GM13976 (cell line): ENCODE results near the gene DLL1.

Source experiments
- DNase-seq: peaks from one replicate; pipeline ENCODE4 v3.0.0; 2012; ENCODE audit warnings: low spot score
- in situ Hi-C: fragments of 300-500 bp; cut with MboI; formaldehyde crosslinking; loops from one replicate; pipeline ENCODE4 v1.12.0; 2022; ENCODE audit warnings: low sequenced_read_pairs, mixed read lengths, inconsistent platforms; ENCODE audit not compliant: unreplicated experiment
- TF ChIP-seq, protein P1 (sequence below): IDR thresholded peaks from 2 replicates; pipeline ENCODE4 v1.5.1; 2012; ENCODE audit warnings: borderline replicate concordance, mild to moderate bottlenecking; ENCODE audit not compliant: insufficient read depth; ENCODE audit errors: extremely low read depth, missing control alignments, control extremely low read depth

Gene DLL1

DNA sequence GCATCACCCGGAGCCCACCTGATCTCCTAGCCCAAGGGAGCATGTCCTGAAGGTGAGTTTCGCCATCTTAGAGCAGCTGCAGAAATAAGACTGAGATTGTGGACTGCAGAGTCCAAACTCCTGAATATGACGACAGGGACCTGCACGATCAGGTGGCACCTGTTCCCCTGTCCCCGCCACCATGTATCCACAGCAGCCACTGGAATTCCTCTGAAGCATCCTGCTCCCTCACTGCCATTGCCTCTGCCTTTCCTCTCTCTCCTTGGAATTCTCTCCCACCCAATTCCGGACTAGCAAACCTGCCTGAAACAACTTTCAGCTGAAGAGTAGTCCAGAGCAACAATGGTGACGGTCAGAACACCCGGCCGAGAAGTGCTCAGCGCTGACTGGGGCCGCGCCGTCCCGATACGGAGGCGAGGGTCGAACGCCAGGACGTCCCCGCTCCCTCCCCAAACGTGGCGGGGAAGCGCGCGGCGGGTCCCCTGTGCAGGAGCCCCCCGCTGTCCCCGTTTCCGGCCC, 15.0 kb upstream of the DLL1 start:
- in situ Hi-C loops, result no loop called here
- peak; percentile 41 for DNase-seq
- TF ChIP-seq, protein P1, sequence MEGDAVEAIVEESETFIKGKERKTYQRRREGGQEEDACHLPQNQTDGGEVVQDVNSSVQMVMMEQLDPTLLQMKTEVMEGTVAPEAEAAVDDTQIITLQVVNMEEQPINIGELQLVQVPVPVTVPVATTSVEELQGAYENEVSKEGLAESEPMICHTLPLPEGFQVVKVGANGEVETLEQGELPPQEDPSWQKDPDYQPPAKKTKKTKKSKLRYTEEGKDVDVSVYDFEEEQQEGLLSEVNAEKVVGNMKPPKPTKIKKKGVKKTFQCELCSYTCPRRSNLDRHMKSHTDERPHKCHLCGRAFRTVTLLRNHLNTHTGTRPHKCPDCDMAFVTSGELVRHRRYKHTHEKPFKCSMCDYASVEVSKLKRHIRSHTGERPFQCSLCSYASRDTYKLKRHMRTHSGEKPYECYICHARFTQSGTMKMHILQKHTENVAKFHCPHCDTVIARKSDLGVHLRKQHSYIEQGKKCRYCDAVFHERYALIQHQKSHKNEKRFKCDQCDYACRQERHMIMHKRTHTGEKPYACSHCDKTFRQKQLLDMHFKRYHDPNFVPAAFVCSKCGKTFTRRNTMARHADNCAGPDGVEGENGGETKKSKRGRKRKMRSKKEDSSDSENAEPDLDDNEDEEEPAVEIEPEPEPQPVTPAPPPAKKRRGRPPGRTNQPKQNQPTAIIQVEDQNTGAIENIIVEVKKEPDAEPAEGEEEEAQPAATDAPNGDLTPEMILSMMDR, result no peak

DNA sequence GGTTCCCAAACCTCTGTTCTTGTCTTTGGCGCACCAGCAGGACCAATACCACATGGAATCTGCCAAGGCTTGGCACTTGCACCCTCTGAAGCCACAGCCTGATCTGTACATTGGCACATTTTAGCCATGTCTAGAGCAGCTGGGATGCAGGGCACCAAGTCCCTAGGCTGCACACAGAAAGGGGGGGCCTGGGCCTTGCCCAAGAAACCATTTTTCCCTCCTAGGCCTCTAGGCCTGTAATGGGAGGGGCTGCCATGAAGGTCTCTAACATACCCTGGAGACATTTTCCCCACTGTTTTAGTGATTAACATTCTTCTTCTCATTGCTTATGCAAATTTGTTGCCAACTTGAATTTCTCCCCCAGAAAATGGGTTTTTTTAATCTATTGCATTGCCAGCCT, 10.3 kb upstream of the DLL1 start:
- TF ChIP-seq, protein P1, result no peak
- no peak for DNase-seq
- in situ Hi-C loops, result no loop called here

DNA sequence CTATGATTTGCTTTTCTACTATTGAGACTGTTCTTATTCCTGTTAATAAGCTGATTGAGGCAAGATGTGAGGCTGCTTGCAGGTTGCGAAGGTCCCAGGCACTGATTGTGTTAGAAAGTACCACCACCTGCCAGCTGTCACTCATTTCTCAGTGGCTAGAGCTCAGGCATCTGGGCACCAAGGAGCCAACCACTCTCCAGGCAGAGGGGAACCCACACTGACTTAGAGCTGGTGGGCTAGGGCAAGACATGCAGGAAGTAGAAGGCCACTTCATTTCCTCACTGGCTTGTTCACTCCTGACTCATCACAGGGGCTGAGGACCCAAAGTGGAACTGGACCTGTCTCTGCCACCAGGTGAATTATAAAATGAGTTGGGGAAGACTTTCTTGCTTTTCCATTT, 7.8 kb upstream of the DLL1 start:
- TF ChIP-seq, protein P1, result no peak
- DNase-seq, result no peak
- in situ Hi-C loops, result no loop called here

DNA sequence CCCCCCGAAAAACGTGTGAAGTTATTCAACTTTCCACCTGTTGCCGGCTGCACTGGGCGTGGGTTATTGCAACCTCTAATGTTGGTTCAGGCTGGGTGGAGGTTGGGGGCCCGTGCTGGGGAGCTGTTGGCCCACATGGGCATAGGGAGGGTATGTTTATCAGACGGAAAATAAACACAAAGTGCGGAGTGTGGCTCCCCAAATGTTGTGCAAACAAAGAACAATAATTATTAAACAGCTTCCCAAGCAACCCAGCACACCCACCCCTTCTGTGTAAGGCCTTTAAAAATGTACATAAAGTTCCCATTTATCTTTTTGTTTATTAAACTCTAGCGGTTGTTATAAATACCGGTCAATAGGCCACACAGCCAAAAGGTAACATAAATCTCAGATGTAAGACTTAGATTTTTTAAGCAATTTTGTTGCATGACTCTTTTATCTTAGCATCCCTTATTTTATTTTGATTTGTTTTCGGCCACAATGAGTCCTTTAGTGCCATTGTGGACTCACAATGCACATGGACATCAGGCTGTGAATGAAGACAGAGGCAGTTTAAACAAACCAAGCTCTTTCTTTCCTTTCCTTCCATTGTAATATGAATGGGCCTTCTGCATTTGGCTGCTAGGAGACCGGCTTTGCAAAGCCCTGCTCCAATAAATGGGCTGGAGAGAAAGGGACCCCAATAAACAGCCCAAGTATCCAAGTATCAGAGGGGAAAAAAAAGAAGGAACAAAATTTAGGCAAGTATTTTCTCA, 6.9 kb upstream of the DLL1 start:
- DNase-seq, result no peak
- in situ Hi-C loops, result no loop called here
- TF ChIP-seq, protein P1, result no peak

DNA sequence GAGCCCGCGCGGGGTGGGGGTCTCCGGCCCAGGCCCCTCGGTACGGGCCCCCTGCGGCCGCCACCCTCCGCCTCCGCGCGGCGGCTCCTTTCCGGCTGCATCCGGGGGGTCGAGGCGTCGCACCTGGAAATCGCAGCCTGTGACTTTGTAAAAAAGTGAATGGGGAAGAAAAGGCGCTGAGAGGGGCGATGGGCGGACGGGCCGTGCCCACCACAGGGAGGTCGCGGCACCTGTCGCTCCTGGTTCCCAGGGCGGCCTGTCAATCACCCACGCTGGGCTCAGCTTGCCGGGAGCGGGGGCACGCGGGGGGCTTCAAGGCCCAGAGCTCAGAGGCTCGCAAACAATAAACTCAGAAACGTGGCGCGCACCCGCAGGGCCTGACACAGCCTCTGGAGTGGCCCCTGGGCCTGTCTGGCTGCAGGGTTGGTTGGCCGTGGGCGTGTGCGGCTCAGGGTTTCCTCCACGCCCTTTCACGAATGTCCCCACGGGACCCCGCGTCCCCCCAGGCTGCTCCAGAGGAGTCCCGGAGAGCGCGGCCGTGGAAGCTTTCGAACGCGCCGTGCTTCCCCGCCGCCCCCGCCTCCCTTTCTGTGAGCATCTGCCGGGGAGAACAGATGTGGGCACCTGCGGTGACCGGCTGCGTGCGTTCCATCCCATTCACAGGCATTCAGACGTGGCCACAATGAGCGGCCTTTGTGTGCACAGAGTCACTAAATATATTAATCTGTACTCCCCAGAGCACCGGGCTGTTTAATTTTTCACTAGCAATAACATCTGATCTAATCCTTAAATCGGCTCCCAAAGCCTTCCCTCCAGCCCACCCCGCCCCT, 6.1 kb upstream of the DLL1 start:
- DNase-seq, result peak; percentile 33
- in situ Hi-C loops, result no loop called here

DNA sequence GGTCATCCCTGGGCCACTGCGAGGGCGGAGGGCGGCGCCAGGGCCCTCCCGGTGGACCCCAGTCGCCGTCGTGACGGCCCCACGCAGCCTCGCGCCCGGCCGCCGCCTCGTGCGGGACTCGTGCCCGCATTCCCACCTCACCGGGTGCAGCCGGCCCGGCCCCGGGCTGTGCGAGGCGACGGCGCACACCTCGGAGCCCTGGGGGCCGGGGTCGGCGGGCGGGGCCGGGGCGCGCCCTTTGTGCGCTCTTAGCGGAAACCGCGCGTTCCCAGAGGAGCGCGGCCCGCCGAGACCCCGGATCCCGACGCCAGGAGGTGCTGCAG, 5.5 kb upstream of the DLL1 start:
- TF ChIP-seq, protein P1, result no peak
- DNase-seq, result peak; percentile 15
- in situ Hi-C loops, result no loop called here

More for the DNA sequence above, 6.1 kb upstream of the DLL1 start:
- TF ChIP-seq, protein P1, result no peak
